Non-pigmented ciliary epithelial cell (primary cell): Measurements from ENCODE around the gene EXOC6B.

Source experiments
- DNase-seq: peaks from one replicate; pipeline ENCODE4 v3.0.0-alpha.2; 2010; ENCODE audit warnings: low read depth

Gene EXOC6B

DNA sequence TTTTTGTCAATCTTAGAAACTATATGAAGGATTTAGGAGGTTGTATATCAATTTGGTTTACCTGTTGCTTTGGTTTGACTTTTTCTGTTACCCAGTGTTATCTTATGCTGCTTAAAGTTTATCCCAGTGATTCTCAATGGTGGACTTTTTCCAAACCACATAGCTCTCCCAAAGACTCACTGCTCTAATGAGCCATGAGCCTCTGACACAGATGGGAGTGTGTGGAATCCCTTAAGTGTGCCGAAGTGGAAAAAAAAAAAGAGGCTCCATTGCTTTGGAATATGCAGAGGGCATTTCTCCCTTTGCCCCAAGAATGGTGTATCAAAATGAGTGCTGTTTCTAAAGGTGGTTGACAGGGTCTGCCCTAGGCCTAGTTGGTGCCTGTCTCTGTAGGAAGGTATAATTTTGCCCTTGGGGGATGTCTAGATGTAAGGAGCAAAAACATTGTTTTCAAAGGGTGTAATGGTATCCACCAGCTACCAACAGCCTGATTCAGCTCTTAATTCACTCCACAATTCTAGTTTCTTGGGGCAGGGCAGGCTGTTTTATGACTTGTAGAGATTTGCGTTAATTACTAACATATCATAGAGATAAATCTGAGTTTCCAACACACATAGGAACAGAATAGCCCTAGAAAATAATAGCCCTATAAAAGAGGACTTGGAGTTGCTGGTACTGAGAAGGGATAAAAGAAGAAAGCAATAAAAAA lies 613.9 kb downstream of the EXOC6B start:
- DNase-seq = no peak

- DNase-seq = no peak
These were observed 614.5 kb downstream of the EXOC6B start for GRCh38 chr2:72211350-72211749.

DNA sequence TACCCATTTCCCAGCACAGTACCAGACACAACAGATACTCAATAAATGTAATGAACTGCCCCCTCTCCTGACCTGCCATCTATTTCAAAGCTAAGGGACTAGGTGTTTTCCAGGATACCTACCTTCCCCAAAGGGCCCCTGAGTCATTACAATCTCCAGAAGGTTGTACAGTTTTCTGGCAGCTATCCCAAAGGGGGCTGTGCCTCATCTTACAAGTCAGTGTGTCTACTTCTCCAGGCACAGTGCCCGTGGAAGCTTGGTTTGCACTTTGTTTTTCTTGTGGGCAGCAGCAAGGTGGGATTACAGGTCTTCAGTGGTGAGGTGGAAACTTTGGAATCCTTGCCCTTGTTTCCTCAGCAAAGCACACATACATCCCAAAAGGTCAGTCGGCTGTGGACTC lies 615.4 kb downstream of the EXOC6B start:
- no peak for DNase-seq

DNA sequence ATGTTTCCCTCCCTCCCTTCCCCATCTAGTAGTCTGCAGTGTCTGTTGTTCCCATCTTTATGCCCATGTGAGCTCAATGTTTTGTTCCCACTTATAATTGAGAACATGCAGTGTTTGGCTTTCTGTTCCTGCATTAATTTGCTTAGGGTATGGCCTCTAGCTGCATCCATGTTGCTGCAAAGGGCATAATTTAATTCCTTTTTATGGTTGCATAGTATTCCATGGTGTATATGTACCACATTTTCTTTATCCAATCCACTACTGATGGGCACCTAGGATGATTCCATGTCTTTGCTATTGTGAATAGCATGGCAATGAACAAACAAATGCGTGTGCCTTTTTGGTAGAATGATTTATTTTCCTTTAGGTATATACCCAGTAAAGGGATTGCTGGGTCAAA lies 617.6 kb downstream of the EXOC6B start:
- no peak for DNase-seq

DNA sequence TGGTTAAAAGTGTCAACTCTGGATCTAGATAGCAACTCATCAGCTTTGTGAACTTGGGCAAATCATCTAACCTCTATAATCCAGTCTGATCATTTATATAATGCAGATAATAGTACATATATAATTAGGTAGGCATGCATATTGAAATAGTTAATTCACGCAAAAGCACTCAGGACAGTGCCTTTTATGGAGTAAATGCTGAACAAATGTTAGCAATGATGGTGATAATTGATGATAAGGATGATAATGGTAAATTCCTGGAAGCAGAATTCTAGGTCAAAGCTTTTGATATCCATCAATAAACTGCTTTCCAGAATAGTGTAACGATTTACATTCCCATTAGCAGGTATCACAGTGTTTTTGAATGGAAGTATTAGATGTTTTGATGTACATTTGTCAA lies 618.5 kb downstream of the EXOC6B start:
- no peak for DNase-seq

GRCh38 chr2:72205504-72205881 lies 620.3 kb downstream of the EXOC6B start:
- DNase-seq = no peak

- no peak for DNase-seq
These were observed 620.9 kb downstream of the EXOC6B start for GRCh38 chr2:72204786-72205503.

DNA sequence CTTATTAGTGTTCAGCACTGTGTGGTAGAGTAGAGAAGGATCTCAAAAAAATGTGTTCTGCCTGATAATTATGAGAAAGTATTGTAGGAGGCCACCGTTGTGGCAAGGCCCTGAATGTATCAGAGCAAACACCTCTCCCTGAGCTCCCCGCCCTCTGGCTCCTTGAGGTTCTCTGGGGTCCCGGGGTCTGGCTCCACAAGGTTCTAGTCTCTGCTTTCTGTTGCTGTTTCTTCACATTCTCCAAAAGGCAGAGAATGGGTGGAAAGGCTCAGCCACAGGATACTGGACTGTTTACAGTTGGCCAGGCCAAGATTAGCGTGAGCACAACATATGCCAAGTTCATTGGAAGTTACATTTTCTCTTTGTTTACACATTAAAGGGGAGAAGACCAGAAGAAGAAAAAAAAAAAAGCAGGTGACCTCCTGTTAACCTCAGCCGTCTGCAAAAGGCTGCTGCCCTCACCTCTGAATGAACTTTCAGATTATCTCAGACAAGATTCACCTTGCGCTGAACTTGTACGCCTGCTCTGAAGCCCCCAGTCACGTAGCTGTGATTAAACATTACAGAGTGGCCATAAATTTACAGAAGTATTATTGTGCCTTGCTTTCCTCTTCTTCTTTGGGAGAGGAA lies 621.6 kb downstream of the EXOC6B start:
- DNase-seq = no peak

DNA sequence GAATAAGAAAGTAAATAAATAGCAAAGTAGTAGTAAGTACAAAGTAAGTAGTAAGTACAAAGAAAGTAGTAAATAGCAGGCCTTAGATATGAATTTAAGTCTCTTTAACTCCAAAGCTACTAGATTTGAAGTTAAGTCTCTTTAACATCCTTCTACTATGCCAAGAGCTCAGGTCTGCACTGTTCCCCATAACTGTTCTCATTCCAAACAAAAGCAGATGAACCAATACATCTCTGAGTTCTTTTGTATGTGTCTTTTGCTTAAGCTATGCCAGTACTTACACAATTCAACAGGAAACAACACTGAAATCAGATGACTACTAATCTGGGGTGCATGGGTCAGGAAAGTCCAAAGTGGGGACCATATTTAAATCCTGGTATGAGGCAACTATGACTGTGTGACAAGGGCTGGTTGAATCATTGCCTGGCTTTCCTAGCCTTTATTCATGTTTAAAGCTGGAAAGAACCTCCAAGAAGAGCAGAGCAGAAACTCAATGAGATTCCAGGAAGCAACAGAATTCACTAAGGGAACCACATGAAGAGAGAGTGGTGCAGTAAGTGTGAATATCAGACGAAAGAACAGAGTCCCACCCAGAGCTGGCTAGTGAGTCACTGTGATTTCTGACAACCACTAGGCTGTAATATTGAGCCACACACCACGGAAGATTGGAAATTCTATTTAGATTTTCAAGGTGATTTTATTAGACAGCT lies 627.1 kb downstream of the EXOC6B start:
- DNase-seq = no peak

- DNase-seq = no peak
These were observed 632.1 kb downstream of the EXOC6B start for GRCh38 chr2:72193723-72194122.

DNA sequence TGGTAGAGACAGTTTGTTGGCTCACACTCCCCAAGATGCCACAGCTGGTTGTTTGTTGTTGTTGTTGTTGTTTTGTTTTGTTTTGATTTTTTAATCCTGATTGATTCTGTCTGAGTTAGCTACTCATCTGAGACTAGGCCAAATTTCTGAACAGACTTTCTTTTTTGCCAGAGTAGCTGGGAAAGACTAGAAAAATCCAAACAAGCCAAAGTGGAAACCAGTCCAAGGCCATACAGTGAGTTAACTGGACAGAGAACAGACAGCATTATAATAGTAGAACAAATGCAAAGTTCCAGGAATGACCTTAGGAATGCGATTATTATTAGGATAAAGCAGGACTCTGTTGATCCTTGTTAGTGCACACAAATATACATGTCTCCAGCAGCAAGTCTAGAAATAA lies 634.4 kb downstream of the EXOC6B start:
- no peak for DNase-seq

- no peak for DNase-seq
These were observed 640.6 kb downstream of the EXOC6B start for GRCh38 chr2:72185206-72185605.

- no peak for DNase-seq
These were observed 642.4 kb downstream of the EXOC6B start for GRCh38 chr2:72183466-72183865.

DNA sequence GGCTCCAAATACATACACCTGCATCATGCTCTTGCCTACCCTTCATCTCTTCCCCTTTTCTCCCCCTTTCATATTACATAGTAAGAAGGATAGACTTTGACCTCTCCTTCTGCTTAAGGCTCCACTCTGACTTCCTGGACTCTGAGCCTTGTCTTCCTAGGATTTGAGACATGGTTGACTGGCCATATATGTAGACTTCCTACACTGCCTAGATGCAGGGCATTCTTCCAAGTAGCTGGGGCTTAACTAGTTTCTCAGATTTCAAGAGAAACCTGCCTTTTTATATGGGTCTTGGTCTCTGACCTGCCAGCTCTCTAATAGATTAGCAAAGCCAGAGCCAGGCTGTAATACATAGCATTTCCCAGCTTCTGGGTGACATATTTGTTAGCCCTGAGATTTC lies 642.8 kb downstream of the EXOC6B start:
- DNase-seq = no peak

- no peak for DNase-seq
These were observed 643.3 kb downstream of the EXOC6B start for GRCh38 chr2:72182547-72182946.

GRCh38 chr2:72181616-72182015 lies 644.2 kb downstream of the EXOC6B start:
- no peak for DNase-seq

DNA sequence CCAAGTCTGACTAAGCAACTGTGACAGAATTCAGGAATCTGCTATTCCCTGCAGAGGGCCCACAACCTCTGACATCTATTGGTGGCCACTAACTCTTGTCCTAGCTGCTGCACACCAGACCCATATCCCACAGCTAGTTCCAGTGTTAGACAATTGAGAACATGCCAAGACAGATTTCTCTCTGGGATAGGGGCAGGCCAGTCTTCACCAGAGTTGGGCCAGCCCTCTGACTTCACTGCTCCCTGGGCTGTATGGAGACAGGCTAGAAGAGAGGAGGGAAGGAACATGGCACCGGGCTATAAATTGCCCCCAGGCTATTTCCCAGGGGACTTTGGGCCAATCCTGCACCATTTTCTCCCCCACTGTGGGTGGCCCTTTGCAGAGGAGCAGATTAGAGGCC lies 645.5 kb downstream of the EXOC6B start:
- DNase-seq = no peak

GRCh38 chr2:72178551-72178950 lies 647.3 kb downstream of the EXOC6B start:
- no peak for DNase-seq

GRCh38 chr2:72176281-72176680 lies 649.6 kb downstream of the EXOC6B start:
- DNase-seq = no peak

DNA sequence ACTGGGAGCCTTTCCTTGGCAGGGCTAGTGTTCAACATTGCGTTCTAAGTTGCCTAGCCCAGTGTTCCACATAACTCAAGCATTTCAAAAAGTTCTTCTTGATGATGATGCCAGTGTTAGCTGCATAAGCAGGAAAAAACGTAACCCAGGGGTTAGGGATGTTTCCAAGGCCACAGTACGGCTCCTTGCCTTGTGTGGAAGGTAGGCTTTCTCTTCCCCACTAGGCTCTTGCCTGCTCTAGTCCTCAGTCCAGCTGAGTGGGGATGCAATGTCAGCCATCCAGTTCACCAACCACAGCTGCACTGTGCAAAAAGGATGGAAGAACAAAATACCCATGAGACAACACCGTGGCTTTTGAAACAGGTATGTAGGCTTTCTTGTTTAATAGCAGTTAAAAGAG lies 650.2 kb downstream of the EXOC6B start:
- DNase-seq = no peak

GRCh38 chr2:72173640-72174321 lies 652.1 kb downstream of the EXOC6B start:
- no peak for DNase-seq

GRCh38 chr2:72172478-72172877 lies 653.4 kb downstream of the EXOC6B start:
- DNase-seq = no peak
